ENCODE data around the gene SKIL.

GRCh38 chr3:170360466-170360865 lies 3.0 kb downstream of the SKIL start:
- TF ChIP-seq POLR2AphosphoS5 (IDR thresholded peaks at IDR 0.05; ENCODE audit: borderline replicate concordance, low read depth, low read length) (no peak), EZH2 (IDR thresholded peaks at IDR 0.05) (no peak)

Data from SK-N-MC (cell line).